HG03442 (cell line): ENCODE results near the gene NEK4.
"Not testable (repeated sequence)": the region's sequence is repeated elsewhere in the genome, so short reads cannot be mapped to it uniquely, and the experiment has no call there.

Experiments
- ATAC-seq: cut with Tn5 transposase; IDR thresholded peaks from one replicate; pipeline ENCODE4 v1.9.1; 2021; ENCODE audit warnings: mild to moderate bottlenecking, moderate library complexity; ENCODE audit not compliant: unreplicated experiment

The NEK4 gene

DNA sequence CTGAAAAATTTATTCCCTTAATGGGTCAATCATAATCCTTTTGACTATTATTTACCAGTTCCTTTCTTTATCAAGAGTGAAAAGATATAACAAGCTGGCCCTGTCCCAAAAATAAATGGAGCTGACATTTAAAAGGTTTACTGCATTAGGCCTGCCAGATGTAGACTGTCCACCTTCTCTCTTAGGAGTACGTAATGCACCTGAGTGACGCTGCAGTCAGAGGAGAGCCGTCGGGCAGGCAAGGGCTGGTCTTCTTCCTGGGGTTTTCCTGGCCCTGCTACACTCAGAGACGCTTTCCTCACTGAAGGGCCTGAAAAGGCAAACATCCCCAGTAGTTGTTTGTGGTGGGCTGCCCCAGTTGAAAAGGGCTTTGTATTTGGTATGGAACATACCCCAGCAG, 27.6 kb downstream of the NEK4 start:
- no peak for ATAC-seq

DNA sequence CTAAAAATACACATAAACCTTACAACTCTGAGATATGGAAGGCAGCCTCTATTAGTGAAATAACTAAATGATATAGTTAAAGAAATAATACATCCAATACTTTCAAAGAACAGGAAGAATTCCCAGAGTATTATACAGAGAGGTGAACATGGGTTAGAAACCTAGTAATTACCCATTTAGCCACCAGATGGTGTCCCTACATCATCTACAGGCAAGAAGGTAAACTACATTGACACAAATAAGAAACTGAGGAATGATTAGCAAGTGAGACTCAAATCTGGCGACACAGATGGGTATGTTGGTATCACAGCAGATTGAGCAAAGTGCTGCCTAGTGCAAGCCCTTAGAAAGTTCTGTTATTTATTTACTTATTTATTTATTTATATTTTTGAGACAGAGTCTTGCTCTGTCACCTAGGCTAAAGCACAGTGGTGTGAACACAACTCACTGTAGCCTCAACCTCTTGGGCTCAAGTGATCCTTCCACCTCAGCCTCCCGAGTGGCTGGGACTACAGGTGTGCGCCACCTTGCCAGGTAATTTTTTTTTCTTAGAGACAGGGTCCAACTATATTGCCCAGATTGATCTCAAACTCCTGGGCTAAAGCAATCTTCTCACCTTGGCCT, 28.2 kb downstream of the NEK4 start:
- no peak for ATAC-seq

DNA sequence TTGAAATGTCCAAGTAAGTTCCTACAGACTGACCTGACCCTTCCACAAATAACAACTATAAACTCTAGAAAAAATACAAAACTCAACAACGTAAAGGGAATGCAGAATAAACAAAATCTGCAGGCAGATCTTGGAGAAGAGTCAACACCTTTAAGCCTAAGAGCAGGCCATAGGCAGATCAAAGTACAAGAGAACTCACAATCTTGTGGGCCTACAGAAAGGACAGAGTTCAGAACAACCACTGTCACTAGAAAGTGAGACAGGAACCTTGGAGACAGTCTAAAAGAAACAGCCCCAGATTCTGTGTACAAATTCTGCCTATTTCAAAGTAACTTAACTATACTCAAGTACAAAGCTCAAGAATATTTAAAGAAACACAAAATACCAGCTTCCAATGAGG, 31.0 kb downstream of the NEK4 start:
- ATAC-seq, result no peak

DNA sequence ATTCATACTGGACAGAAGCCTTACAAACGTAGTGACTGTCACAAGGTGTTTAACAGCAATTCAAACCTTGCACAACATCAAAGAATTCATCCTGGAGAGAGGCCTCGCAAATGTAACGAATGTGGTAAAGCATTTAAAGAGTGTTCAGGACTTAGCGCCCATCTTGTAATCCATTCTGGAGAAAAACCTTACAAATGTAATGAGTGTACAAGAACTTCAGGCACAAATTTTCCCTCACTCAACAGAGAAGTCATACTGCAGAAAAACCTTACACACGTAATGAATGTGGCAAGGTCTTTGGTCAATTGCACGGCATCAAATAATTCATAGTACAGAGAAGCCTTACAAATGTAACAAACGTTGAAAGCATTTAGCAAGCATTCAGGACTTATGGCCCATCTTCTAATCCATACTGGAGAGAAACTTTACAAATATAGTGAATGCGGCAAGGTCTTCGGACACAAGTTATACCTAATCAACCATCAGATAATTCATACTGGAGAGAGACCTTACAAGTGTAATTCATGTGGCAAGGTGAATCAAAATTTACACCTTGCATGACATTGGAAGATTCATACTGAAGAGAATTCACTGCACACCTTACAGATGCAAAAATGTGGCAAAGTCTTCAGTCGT, 37.4 kb downstream of the NEK4 start:
- ATAC-seq, result no peak

DNA sequence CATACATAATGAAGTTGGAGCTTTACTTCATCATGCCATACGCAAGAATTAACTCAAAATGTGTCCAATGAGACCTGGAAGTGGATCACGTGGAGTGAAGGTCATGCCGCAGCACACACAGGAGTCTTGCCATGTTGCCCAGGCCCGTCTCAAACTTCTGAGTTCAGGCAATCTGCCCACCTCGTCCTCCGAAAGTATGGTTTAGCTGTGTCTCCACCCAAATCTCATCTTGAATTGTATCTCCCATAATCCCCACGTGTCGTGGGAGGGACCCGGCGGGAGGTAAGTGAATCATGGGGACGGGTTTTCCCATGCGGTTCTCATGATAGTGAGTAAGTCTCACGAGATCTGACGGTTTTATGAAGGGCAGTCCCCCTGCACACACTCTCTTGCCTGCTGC, 39.1 kb downstream of the NEK4 start:
- ATAC-seq, result no peak

DNA sequence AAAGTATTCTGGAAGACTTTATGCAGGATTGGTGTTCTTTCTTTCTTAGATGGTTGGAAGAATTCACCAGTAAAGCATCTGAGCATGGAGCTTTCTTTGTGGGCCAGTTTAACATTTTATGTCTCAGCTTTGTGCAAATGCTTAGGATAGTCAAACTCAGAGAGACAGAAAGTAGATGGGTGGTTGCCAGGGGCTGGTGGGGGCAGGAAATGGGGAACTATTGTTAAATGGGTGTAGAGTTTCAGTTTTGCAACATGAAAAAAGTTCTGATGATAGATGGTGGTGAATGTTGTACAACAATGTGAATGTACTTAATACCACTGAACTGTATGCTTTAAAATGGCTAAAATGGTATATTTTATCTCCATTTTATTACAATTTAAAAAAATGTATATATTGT, 40.1 kb downstream of the NEK4 start:
- ATAC-seq, result no peak

DNA sequence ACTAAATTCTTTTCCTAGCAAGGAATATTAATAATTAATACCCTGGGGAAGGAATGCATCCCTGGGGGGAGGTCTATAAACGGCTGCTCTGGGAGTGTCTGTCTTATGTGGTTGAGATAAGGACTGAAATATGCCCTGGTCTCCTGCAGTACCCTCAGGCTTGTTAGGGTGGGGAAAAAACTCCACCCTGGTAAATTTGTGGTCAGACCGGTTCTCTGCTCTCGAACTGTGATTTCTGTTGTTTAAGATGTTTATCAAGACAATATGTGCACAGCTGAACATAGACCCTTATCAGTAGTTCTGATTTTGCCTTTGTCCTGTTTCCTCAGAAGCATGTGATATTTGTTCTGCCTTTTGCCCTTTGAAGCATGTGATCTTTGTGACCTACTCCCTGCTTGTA, 42.0 kb downstream of the NEK4 start:
- not testable (repeated sequence) for ATAC-seq

DNA sequence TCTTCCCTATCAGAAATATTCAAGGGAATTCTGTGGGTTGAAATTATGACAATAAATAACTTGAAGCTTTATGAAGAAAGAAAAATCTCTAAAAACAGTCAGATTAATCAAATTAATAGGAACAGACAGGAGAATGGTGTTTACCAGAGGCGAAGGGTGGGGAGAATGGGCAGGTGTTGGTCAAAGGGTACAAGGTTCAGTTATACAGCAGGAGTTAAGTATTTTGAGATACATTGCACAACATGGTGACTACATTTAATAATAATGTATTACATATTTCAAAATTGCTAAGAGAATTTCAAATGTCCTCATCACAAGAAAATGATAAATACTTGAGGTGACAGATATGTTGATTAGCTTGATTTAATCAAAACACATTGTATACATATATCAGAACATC, 46.2 kb downstream of the NEK4 start:
- no peak for ATAC-seq

DNA sequence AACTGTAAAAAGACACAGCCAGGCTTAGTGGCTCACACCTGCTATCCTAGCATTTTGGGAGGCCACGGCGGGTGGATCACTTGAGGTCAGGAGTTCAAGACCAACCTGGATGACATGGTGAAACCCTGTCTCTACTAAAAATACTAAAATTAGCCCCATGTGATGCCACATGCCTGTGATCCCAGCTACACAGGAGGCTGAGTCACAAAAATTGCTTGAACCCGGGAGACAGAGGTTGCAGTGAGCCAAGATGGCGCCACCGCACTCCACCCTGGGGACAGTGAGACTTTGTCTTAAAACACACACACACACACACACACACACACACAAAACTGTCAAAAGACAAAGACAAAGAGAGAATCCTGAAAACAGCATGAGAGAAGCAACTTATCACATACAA, 46.8 kb downstream of the NEK4 start:
- ATAC-seq, result no peak

DNA sequence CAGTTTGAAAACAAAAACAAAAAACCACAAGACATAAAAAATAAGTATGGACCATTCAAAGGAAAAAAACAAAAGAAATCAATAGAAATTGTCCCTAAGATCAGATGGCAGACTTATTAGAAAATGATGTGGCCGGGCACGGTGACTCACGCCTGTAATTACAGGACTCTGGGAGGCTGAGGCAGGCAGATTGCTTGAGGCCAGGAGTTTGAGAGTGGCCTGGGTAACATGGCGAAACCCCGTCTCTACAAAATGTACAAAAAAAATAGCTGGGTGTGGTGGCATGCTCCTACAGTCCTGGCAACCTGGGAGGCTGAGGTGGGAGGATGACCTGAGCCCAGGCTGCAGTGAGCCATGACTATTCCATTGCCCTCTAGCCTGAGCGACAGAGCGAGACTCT, 48.2 kb downstream of the NEK4 start:
- ATAC-seq, result no peak

DNA sequence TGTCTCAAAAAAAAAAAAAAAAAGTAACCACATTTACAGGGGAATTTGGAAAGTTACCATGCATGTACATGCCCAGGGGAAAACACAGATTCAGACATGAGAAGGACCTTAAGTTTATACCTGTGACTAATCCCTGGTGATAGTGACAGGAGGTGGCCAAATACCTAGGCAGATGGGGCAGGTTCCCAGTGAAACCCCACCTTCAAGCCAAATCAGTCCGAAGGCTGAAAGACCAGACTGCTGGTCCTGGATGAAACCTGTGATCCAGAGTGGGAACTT, 49.1 kb downstream of the NEK4 start:
- no peak for ATAC-seq

DNA sequence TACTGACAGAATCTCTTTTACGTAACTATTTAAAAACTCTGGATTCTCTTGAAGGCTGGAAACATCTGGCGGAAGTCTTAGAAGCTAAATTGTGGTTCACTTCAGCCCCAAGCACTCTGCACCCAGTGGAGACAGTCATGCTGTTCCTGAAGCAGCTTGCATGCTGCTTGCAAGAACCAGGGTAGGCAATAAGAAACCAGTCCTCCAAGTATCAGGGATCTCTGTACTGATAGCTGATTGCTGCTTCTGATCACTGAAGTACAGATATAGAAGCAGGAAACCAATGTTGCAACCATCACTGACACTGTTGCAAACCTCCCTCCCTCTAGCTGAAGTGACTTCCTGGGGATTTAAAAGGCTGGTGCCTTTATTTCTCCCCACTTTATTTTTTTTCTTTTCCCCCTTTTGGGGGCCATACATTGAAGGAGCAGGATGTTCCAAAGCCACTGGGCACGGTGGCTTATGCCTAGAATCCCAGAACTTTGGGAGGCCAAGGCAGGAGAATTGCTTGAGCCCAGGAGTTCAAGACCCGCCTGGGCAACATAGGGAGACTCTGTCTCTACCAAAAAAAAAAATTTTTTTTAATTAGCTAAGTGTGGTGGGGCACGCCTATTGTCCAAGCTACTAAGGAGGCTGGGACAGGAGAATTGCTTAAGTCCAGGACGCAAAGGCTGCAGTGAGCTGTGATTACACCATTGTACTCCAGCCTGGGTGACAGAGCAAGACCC, 49.6 kb downstream of the NEK4 start:
- no peak for ATAC-seq

DNA sequence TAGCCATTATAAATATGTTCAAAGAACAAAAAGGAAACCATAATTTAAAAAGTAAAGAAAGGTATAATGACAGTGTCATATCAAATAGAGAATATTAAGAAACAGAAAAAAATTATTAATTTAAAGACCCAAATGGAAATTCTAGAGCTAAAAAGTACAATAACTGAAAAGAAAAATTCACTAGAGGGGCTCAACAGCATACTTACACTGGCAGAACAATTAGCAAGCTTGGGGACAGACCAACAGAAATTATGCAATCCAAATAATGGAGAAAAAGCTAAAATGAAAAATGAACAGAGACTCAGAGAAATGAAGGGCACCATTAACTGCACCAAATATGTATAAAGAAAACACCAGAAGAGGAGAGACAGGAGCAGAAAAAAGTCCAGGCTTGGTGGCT, 51.1 kb downstream of the NEK4 start:
- ATAC-seq, result no peak

DNA sequence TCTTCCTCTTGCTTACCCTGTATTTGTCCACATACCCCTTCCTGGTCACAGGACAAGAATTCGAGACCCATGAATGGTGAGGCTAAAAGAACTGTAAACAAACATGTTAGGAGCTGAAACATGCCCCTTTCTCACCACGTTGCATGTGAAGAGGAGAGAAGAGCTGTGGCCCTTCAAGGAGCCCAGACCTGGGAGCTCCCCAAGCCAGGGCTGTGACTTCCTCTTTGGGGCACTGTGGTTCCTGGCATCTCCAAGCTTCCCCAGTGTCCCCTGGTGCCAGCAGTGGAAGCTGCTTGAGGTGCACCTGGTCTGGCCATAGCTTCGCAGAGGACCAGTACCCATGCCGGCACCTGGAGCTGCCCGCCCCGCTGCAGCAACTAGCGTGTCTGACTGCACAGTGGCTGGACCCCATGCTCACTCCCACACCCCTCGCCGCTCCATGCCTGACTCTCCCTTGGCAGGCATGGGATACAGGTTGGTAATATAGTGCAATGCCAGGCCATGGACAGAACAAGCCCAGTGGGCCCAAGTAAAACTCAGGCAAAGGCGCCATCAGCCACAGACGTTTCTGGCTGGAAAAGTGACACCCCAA, 54.9 kb downstream of the NEK4 start:
- no peak for ATAC-seq

DNA sequence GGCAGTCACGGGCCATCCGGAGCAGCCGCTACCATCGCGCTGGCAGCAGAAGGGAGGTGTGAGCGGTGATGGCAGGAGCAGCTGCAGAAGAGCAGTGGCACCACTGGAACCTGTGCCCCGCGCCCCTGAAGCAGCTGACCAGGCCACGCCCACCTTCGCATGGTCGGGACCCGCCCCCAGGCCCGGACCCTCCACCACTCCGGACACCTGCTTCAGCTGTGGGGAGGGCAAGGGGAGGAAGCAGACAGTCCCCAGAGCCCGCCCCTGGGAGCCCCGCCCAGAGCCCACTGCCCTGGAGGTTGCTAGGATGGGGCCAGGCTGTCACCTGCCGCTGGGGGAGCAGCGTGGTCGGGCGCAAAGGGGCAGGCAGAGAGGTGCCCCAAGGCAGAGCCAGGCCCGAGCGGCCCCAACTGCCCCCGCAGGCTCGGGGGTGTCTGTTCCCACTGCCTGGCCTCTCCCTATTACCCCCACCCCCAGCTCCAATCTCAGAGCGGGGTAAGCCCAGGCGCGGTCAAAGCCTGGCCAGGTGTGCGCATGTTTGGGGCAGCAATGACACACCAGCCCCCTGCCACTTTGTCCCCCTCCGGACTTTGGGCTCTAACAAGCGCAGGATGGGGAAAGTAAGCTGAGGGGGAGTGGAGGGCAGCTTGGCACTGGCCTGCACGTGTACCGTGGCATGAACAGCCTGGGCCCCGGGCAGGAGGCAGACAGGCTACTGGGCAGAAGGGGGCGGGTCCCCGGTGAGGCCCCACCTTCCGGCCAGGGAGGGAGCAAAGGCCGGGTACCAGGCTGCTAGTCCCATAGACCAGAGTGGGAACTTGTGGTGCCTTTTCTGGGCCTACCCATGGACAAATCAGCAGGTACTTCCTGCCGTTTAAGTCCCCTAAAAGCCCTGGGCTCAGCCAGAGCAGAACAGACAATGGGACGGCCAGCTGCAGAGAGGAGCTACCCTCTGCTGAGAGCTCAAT, 56.1 kb downstream of the NEK4 start:
- ATAC-seq, result no peak

DNA sequence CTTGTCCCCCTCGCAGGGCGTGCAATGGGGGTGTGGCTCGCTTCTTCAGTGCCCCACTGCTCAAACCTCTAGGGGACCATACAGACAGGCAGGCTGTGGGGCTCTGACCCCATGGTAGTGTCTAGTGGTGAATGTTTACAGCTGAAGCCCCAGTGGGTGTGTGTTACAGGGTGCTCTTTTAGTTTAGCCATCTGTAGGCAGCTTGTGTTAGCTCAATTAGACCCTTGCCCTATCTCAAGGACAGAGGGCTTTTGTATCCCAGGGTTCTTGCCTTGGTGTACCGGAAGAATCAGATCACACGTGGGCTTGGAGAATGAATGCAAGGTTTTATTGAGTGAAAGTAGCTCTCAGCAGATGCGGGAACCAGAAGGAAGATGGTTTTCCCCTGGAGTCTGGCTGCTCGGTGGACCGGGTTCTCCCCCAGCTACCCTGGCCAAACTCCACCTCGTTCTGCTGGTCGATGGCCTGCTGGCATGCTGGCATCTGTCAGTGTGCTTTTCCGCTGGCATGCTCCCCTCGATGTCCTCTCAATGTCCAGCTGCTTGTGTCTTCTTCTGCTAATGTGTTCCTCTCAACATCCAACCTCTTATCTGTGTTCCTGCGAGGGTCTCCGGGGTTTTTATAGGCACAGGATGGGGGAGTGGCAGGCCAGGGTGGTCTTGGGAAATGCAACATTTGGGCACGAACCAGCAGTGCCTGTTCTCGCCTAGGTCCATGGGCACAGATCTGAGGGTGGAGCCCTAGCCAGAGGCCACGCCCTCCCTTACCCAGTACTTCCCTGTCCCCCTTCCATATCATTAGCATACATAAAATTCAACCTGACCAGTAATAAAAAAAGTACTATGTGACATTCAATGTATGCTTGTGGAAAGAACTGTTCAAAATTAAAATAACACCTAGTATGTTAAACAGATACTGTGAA, 58.2 kb downstream of the NEK4 start:
- ATAC-seq, result no peak

DNA sequence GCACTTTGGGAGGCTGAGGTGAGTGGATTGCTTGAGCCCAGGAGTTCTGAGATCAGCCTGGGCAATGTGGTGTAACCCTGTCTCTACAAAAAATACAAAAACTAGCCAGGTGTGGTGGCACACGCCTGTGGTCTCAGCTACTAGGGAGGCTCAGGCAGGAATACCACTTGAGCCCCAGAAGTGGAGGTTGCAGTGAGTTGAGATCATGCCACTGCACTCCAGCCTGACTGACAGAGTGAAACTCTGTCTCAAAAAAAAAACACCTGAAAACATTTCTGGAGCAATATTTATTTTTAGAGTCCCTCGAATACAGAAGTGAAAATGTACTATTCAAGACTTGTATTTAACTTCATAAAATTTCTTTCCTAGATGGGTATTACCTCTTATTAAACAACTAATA, 60.2 kb downstream of the NEK4 start:
- ATAC-seq, result no peak

DNA sequence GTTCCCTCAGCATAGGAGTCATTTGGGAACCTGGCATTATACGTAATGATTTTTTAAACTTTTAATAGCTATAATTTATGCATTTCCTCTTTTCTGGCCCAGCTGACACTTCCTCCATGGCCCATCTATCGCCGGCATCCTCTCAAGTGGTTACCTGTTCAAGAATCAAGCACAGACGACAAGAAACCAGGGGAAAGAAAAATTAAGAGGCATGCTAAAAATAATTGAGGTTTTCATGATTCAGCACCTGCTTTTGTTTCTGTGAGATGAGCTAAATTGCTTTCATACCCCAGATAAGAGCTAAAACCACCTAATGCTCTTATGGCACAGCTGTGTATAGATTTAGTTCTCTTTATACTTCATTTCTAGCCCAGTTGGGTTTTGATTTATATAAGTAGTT, 63.2 kb downstream of the NEK4 start:
- ATAC-seq, result no peak

DNA sequence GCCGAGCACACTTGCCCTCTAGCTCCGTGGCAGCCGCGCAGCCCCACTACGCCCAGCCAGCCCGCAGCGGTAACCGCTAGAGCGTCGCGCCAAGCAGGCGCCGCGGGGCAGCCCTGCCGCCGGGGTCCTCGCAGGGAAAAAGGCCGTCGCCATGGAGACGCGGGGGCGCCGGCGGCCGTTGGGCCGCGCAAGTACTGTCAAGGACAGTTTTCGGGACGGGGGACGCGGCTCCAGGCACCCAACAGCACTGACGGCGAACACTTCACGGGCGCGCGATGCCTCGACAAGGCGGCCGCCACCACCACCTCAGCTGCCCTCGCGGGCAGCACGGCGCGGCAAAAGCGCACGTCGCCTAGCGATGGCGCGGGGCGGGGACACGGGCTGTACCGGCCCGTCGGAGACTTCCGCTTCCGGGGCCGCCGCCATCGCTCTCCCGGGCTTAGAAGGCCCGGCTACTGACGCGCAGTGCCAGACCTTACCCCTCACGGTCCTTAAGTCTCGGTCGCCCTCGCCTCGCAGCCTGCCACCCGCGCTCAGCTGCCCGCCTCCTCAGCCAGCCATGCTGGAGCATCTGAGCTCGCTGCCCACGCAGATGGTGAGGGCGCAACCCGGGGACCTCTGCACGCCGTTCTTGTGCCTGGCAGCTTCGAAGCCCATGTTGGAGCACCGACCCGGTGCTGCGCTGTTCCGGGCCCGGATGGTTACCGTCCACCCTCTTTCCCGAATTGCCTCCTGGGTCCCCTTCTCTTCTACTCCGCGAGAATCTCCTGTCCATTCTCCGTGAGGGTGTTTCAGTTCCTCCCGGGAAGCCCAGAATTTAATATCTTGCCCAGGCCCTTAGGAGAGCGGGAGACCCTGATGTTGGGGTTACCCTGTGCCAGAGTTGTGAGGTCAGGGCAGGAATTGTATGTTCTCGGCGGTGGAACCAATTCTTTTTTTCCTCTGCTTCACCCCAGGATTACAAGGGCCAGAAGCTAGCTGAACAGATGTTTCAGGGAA, 64.8 kb downstream of the NEK4 start, which contains the start of the genes GLT8D1 and SPCS1:
Gene GLT8D1, minus strand, starts transcription at position 104 of the 999 bp plus-strand sequence. CDS start 5,331 bp downstream, outside the sequence.
Gene SPCS1, plus strand, starts transcription at position 419 of the 999 bp plus-strand sequence. Its CDS starts 141 bp downstream, at position 560.
- peak; percentile 73 for ATAC-seq
